ENCODE data around the gene TAS2R39. TPM values are rescaled to one million over a fixed set of nuclear protein-coding genes. Genes with fewer than 3 reads are reported as not detected.

The TAS2R39 gene
- total RNA-seq, 3 donors from 2014 or later (not counting 1 experiment from before 2014, with no cell fraction given): not detected

DNA sequence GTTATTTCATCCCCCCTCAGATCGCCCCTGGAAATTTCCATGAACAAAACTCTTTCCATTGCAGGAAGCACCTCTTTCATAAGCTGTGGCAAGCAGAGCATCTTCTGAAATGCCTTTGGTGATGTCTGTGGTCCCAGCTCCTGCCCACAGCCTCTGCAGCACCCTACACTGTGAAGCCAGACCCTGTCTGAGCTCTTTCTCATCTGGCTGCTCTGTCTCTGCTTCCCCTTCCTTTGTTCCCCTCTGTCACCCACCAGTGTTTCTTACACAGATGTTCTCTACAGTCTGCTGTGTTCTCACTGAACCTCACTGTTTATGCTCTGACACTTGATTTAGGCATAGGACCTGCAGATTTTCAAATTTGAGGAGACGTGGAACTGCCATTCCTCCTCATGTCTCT lies 1.9 kb upstream of the TAS2R39 start:
- 61% methylated on average over 2 of the region's 2 CpGs for WGBS (ENCODE audit: insufficient coverage)
- peaks cover 6% of the 10 kb centered on the region for H3K9me3 ChIP-seq (ENCODE audit: control insufficient read depth, insufficient read depth, low read length)
- Mint-ChIP-seq H3K36me3 (peaks cover 14% of the 10 kb centered on the region), H3K27ac (no peak overlapping the region), H3K4me3 (no peak overlapping the region), H3K27me3 (ENCODE audit: low read depth in 2 of 2) (peaks cover 3 to 39% of the 10 kb centered on the region in 2 donors), H3K4me1 (no peaks in the 10 kb centered on the region), H3K9me3 (peaks cover 5 to 6% of the 10 kb centered on the region in 2 donors)
- DNase-seq: no peak
- no peak for ATAC-seq
- H3K27me3 ChIP-seq (ENCODE audit: control insufficient read depth, insufficient read depth, low read length): no peaks in the 10 kb centered on the region
- H3K4me1 ChIP-seq (ENCODE audit: control insufficient read depth, insufficient read depth, low read length): no peaks in the 10 kb centered on the region
- H3K27ac ChIP-seq (ENCODE audit: low read length): no peak overlapping the region
- TF ChIP-seq, protein P1, sequence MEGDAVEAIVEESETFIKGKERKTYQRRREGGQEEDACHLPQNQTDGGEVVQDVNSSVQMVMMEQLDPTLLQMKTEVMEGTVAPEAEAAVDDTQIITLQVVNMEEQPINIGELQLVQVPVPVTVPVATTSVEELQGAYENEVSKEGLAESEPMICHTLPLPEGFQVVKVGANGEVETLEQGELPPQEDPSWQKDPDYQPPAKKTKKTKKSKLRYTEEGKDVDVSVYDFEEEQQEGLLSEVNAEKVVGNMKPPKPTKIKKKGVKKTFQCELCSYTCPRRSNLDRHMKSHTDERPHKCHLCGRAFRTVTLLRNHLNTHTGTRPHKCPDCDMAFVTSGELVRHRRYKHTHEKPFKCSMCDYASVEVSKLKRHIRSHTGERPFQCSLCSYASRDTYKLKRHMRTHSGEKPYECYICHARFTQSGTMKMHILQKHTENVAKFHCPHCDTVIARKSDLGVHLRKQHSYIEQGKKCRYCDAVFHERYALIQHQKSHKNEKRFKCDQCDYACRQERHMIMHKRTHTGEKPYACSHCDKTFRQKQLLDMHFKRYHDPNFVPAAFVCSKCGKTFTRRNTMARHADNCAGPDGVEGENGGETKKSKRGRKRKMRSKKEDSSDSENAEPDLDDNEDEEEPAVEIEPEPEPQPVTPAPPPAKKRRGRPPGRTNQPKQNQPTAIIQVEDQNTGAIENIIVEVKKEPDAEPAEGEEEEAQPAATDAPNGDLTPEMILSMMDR (IDR thresholded peaks at IDR 0.05): no peak
- no peaks in the 10 kb centered on the region for H3K36me3 ChIP-seq (ENCODE audit: control insufficient read depth, insufficient read depth, low read length)
- intact Hi-C loops (cut with micrococcal nuclease): no loop called here
- no peak overlapping the region for H3K4me3 ChIP-seq (ENCODE audit: low read length)

- Mint-ChIP-seq H3K27me3 (ENCODE audit: low read depth in 2 of 2) (peaks cover 4 to 21% of the 10 kb centered on the region in 2 donors), H3K4me1 (no peaks in the 10 kb centered on the region), H3K9me3 (no peaks in the 10 kb centered on the region), H3K27ac (no peak overlapping the region), H3K4me3 (no peak overlapping the region), H3K36me3 (no peaks in the 10 kb centered on the region)
- no peak for DNase-seq
- no peaks in the 10 kb centered on the region for H3K27me3 ChIP-seq (ENCODE audit: control insufficient read depth, insufficient read depth, low read length)
- H3K4me1 ChIP-seq (ENCODE audit: control insufficient read depth, insufficient read depth, low read length): no peaks in the 10 kb centered on the region
- TF ChIP-seq, protein P1 (IDR thresholded peaks at IDR 0.05): no peak
- intact Hi-C loops (cut with micrococcal nuclease): no loop called here
- H3K36me3 ChIP-seq (ENCODE audit: control insufficient read depth, insufficient read depth, low read length): no peaks in the 10 kb centered on the region
- no peak overlapping the region for H3K4me3 ChIP-seq (ENCODE audit: low read length)
- H3K27ac ChIP-seq (ENCODE audit: low read length): no peak overlapping the region
- ATAC-seq: no peak
- WGBS (ENCODE audit: insufficient coverage): no CpG with 5 or more reads among the region's 1 CpG
- no peaks in the 10 kb centered on the region for H3K9me3 ChIP-seq (ENCODE audit: control insufficient read depth, insufficient read depth, low read length)
Observed at GRCh38 chr7:143185551-143185950, 2.3 kb downstream of the TAS2R39 start.

- Mint-ChIP-seq H3K27me3 (ENCODE audit: low read depth in 2 of 2) (peaks cover 4 to 8% of the 10 kb centered on the region in 2 donors), H3K4me1 (no peaks in the 10 kb centered on the region), H3K27ac (no peak overlapping the region), H3K9me3 (no peaks in the 10 kb centered on the region), H3K4me3 (no peak overlapping the region), H3K36me3 (no peaks in the 10 kb centered on the region)
- Histone ChIP-seq H3K4me3 (ENCODE audit: low read length) (no peak overlapping the region), H3K27ac (ENCODE audit: low read length) (no peak overlapping the region), H3K4me1 (ENCODE audit: control insufficient read depth, insufficient read depth, low read length) (no peaks in the 10 kb centered on the region), H3K9me3 (ENCODE audit: control insufficient read depth, insufficient read depth, low read length) (no peaks in the 10 kb centered on the region), H3K27me3 (ENCODE audit: control insufficient read depth, insufficient read depth, low read length) (peaks cover 2% of the 10 kb centered on the region), H3K36me3 (ENCODE audit: control insufficient read depth, insufficient read depth, low read length) (no peaks in the 10 kb centered on the region)
- DNase-seq (no peak), ATAC-seq (no peak)
- TF ChIP-seq, protein P1 (IDR thresholded peaks at IDR 0.05): no peak
- 90% methylated on average over 6 of the region's 6 CpGs for WGBS (ENCODE audit: insufficient coverage)
- intact Hi-C loops (cut with micrococcal nuclease): no loop called here
Observed at GRCh38 chr7:143188994-143189393, 5.8 kb downstream of the TAS2R39 start.

DNA sequence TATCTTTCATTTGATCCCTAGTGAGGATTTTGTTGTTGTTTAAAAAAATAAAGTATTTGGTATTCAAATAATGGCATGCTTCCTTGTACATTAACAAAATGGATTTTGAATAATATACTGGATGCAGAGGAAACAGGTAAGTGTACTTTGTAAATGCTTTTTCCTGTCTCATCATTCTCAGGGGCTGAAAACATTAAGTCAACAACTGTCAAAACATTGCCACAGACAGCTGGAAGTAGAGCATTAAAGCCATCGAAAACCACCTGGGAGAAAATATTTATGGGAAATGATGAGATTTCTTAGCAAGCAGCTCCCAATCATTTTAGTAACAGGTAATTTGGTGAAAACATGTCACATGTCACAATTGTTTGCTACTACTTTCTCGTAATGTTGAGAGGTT lies 10.7 kb downstream of the TAS2R39 start:
- Histone ChIP-seq H3K4me1 (ENCODE audit: control insufficient read depth, insufficient read depth, low read length) (no peaks in the 10 kb centered on the region), H3K27ac (ENCODE audit: low read length) (no peak overlapping the region), H3K27me3 (ENCODE audit: control insufficient read depth, insufficient read depth, low read length) (peaks cover 2% of the 10 kb centered on the region), H3K36me3 (ENCODE audit: control insufficient read depth, insufficient read depth, low read length) (no peaks in the 10 kb centered on the region), H3K9me3 (ENCODE audit: control insufficient read depth, insufficient read depth, low read length) (no peaks in the 10 kb centered on the region), H3K4me3 (ENCODE audit: low read length) (no peak overlapping the region)
- TF ChIP-seq, protein P1 (IDR thresholded peaks at IDR 0.05): no peak
- Mint-ChIP-seq H3K27me3 (ENCODE audit: low read depth in 2 of 2) (peaks cover 4 to 19% of the 10 kb centered on the region in 2 donors), H3K36me3 (no peaks in the 10 kb centered on the region), H3K4me3 (no peak overlapping the region), H3K9me3 (no peaks in the 10 kb centered on the region), H3K27ac (no peak overlapping the region), H3K4me1 (no peaks in the 10 kb centered on the region)
- intact Hi-C loops (cut with micrococcal nuclease): no loop called here
- DNase-seq (no peak), ATAC-seq (no peak)
- 100% methylated on average over 1 of the region's 2 CpGs for WGBS (ENCODE audit: insufficient coverage)
